ENCODE data around the gene MVB12B.
"Not testable (repeated sequence)": the region's sequence is repeated elsewhere in the genome, so short reads cannot be mapped to it uniquely, and the experiment has no call there.

Gene MVB12B

DNA sequence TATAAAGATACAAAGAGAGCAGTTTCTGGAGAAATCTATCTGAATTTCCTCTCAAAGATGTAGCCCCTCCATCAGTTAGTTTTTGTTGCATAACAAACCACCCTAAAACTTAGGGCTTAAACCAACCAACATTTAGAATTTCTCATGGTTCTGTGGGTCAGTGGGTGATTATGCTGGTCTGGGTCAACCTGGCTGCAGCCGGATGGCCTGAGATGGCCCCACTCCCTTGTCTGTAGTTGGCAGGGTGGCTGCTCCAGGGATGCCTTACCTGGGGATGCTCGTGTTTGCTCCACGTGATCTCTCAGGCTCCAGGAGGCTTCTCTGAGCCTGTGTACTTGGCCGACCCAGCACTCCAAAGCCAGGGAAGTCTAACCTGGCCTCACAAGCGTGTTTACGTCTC lies 139.3 kb downstream of the MVB12B start:
- DNase-seq (ENCODE audit: low read depth in 4 of 4, low spot score in 1 of 4) = no peak

DNA sequence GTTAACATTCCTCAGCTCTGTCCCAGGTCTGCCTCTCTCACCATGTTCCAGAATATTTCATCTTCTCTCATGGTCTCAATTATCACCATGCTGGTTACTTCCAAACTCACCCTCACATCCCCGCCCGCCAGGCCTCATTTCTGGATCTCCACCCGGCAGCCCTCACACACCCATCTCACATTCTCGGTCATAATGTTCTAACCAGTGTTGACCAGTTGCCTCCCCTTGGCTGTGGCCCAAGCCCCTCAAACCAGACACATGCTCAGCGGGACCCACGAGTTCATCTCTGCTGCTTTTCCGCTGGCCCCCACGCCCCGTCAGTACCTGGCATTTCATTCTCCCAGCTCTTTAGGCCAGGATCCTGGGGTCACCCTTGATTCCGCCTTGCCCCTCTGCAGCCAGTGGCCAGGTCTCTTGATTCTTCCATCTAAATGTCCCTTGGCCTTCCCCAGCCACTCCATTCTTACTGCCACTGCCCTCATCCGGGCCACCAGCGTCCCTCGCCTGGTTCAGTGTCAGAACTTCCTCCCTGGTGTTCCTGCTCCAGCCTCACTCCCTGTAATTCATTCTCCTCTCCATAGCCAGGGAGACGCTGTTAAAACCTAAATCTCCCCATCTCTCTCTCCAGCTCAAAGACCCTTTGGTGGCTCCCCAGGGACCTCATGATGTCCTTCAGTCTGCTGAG lies 141.7 kb downstream of the MVB12B start:
- DNase-seq (ENCODE audit: low read depth in 4 of 4, low spot score in 1 of 4) = no peak

DNA sequence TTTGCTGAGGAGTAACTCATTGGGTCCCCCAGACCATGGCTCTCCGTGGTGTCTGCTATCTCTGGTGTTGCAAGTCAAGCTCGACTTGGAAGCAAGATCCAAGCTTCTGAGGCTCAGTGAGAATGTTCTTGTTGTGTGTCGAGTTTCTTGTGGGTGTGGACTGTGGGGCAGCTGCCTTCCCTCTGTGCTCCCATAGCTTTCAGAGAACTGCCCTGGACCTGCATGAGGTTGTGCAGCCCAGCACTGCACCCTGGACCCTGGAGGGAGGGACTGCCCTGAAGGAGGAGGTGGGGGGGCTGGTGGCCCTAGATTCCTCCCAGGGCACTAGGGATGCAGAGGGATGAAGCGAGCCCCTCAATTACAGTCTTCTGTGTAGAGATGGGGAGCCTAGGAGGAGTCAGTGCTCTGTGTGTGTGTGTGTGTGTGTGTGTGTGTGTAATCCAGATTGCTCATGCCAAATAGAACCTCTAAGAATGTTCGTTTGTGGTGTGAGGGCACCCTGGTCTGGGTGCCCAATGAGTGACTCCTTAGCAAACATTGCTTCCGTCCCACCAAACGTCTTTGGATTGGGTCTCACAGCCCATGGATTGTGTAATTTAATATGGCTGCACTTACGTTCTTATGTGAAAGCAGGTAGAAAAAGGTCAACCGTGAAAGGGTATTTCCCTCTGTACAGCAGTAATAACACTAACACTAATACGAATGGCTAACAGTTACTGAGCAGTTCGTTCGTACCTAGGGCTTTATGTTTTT lies 143.8 kb downstream of the MVB12B start:
- DNase-seq (ENCODE audit: low read depth in 4 of 4, low spot score in 1 of 4) = no peak

GRCh38 chr9:126471084-126471624 lies 144.5 kb downstream of the MVB12B start:
- DNase-seq (ENCODE audit: low read depth in 4 of 4, low spot score in 1 of 4) = peak; percentile 34 to 62 (median 42)

- no peak for DNase-seq (ENCODE audit: low read depth in 4 of 4, low spot score in 1 of 4)
Observed at GRCh38 chr9:126472198-126472947, 145.7 kb downstream of the MVB12B start.

DNA sequence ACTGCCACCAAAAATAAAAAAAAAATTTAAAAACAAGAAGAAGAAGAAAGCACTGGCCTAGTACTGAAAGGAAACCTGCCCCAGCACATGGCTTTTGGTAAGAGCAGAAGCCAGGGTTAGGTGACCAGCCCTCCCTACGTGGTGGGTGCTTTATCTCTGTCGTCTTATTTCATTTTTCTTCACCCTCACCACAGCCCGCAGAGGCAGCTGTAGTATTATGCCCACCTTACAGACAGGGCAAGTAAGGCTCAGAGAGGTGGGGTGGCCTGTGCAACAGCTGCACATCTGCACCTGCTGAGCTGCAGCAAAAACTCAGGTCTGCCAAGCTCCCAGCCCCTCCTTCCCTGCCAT lies 146.3 kb downstream of the MVB12B start:
- no peak for DNase-seq (ENCODE audit: low read depth in 4 of 4, low spot score in 1 of 4)

GRCh38 chr9:126474206-126474765 lies 147.7 kb downstream of the MVB12B start:
- no peak for DNase-seq (ENCODE audit: low read depth in 4 of 4, low spot score in 1 of 4)

DNA sequence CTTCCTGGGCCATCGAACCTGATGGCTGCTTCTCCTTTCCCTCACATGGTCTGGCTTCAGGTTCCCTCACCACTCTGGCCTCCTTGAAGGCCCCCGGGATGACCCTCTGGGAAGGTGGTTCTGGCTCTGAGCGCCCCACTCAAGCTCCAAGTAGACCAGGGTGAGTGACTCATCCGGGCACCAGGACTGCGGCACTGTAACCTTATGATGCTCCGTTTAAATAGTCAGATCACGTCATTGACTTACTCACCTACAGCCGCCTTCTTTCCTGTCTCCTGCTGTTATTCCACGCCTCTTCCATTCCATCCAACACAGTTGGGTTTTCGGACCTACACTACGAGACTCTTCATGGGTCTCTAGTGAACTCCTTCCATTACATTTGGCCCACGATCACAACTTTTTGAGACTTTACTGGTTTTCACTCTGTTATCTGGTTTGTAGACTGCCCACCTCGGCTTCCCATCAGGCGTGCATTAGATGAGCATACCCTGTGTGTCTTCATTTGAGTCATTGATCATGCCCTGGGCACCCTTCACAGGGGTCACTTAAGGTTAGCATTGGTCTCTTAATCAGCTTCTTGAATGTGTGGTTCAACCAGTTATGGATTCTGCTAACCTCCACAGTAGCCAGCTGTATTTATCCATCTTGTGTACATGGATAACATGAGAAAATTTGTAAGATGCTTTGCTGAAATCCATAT lies 148.3 kb downstream of the MVB12B start:
- DNase-seq (ENCODE audit: low read depth in 4 of 4, low spot score in 1 of 4) = no peak

GRCh38 chr9:126475933-126476555 lies 149.4 kb downstream of the MVB12B start:
- DNase-seq (ENCODE audit: low read depth in 4 of 4, low spot score in 1 of 4) = no peak

GRCh38 chr9:126477432-126477831 lies 150.8 kb downstream of the MVB12B start:
- not testable (repeated sequence) for DNase-seq (ENCODE audit: low read depth in 4 of 4, low spot score in 1 of 4)

- DNase-seq (ENCODE audit: low read depth in 4 of 4, low spot score in 1 of 4) = no peak
Observed at GRCh38 chr9:126478216-126478981, 151.8 kb downstream of the MVB12B start.

DNA sequence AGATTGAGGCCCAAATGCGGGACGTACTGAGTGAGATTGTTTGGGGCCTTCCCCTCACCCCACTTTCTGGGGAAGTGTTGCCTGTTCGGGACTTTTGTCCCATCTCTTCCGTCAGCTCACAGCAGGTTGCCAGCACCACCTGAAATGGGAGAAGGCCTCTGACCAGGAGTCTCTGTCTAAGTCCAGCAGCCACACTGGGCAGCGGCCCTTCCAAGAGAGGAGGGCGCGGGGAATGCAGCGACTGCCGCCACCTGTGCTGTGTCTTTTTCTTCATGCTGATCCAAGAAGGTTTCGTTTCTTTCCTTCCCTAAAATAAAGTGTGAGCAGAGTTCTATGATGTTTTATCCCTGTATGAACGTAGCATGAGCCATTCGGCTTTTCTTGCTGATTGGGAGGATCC lies 152.9 kb downstream of the MVB12B start:
- no peak for DNase-seq (ENCODE audit: low read depth in 4 of 4, low spot score in 1 of 4)

GRCh38 chr9:126480813-126481212 lies 154.2 kb downstream of the MVB12B start:
- no peak for DNase-seq (ENCODE audit: low read depth in 4 of 4, low spot score in 1 of 4)

GRCh38 chr9:126481862-126482261 lies 155.2 kb downstream of the MVB12B start:
- no peak for DNase-seq (ENCODE audit: low read depth in 4 of 4, low spot score in 1 of 4)

GRCh38 chr9:126482361-126483044 lies 155.9 kb downstream of the MVB12B start:
- no peak for DNase-seq (ENCODE audit: low read depth in 4 of 4, low spot score in 1 of 4)

DNA sequence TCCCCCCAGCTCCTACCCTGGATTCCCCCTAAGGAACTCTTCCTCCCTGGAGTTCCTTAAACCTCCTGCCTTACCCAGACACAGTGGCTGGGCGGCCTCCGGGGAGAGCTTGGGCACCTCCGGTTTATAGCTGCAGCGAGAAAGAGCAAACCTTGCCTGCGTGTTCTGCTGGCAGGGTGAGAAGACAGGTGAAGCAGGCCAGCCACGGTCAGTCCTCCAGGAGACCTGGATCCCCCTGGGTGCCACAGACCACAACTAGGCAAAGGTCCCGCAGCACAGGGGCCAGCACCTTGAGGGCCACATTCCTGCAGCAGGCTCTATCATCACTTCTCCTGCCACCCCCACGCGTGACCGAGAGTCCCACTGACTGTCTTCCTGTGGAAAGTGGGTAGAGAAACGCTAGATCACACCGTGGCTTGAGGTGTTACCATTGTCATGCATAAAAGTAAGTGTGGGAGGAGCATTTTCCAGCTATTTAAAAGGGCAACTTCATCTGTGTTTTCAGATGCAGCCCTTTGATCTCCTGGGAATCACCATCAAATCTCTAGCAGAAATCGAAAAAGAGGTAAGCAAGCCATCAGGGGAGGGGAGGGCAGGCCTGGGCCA lies 156.9 kb downstream of the MVB12B start:
- DNase-seq (ENCODE audit: low read depth in 4 of 4, low spot score in 1 of 4) = no peak

DNA sequence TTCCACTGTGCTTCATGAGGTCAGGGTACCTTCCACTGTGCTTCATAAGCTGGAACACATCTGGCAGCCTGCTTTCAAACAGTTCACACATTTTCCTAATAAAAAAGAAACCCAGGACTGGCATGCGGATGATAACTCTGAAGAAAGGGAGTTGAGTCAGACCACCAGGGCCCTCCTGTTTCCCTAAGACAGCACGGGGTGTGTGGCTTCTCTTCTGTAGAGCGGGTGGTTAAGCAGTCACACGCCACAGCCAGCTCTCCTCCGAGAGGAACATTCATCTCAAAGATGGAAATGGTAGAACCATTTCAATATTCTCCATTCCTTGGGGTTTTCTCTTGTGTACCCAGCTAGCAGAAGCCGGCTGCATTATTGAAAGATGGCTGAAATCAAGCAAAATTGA lies 159.0 kb downstream of the MVB12B start:
- no peak for DNase-seq (ENCODE audit: low read depth in 4 of 4, low spot score in 1 of 4)

DNA sequence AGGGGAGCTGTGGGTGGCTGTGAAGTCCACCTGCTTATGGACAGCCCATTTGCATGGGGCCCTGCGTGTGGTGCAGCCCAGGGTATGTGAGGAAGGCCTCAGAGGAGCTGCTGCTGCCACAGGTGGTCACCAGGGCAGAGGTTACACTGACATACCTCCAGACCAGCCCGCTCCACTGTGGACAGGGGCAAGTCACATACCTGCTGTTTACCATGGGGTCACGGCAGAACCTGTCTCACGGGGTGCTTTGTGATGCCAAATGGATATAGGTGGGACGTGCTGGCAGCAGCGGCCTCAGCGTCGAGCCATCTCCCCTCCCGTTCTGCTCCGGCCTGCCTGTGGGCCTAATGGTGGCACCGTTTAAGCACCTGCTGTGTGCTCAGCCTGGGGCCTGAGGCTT lies 159.6 kb downstream of the MVB12B start:
- no peak for DNase-seq (ENCODE audit: low read depth in 4 of 4, low spot score in 1 of 4)

- DNase-seq (ENCODE audit: low read depth in 4 of 4, low spot score in 1 of 4) = no peak
Observed at GRCh38 chr9:126487856-126488255, 161.2 kb downstream of the MVB12B start.

All from stimulated activated CD4-positive, alpha-beta T cell treated with anti-CD3 and anti-CD28 coated beads, Interleukin-1b, Interleukin-23, amount 100 ng/mL, for 24 hours (primary cell).